ENCODE results near the gene CFAP119.

The CFAP119 gene

GRCh38 chr16:30775131-30775391, 13.2 kb upstream of the CFAP119 start:
- H3K27ac ChIP-seq (ENCODE audit: insufficient read depth in 1 of 2, low read depth in 1 of 2, low read length in 2 of 2, poor library complexity in 1 of 2, severe bottlenecking in 2 of 2), result peak overlapping the region in 1 of 2 experiments; percentile 76
- no peaks in the 10 kb centered on the region for H3K9me3 ChIP-seq (ENCODE audit: control extremely low read depth in 1 of 5, control insufficient read depth in 4 of 5, insufficient read depth in 2 of 5, low read depth in 1 of 5, low read length in 4 of 5)
- ChIA-PET POLR2A (interaction anchor here (1.0 kb wide), 1 partner anchor 27 kb away, joined by 3 read pairs; the partner anchor contains the start of gene PHKG2), CTCF (interaction anchor here (1.0 to 1.4 kb wide), 4 partner anchors 12 to 159 kb away, joined by 3 to 7 read pairs (median 4); partner anchors contain the start of gene ZNF629)
- H3K27me3 ChIP-seq (replicated peaks in 2 of 5; ENCODE audit: control insufficient read depth in 4 of 5, insufficient read depth in 5 of 5, low read length in 4 of 5), result no peaks in the 10 kb centered on the region
- peaks cover 10 to 46% (median 29%) of the 10 kb centered on the region in 4 experiments for H3K36me3 ChIP-seq (ENCODE audit: control insufficient read depth in 4 of 4, insufficient read depth in 4 of 4, low read length in 3 of 4)
- peak overlapping the region; percentile 49 to 81 (median 74) for H3K4me3 ChIP-seq (ENCODE audit: control insufficient read depth in 1 of 7, extremely low read depth in 1 of 7, insufficient read depth in 4 of 7, low read depth in 2 of 7, low read length in 6 of 7)
- peaks cover 0 to 24% (median 20%) of the 10 kb centered on the region in 4 experiments for H3K4me1 ChIP-seq (ENCODE audit: control extremely low read depth in 1 of 4, control insufficient read depth in 4 of 4, insufficient read depth in 4 of 4, low read length in 3 of 4)
- no peak for DNase-seq
- 34% methylated on average over 8 of the region's 15 CpGs for WGBS (ENCODE audit: insufficient coverage)

GRCh38 chr16:30774367-30775130, 12.7 kb upstream of the CFAP119 start:
- H3K27me3 ChIP-seq (replicated peaks in 2 of 5; ENCODE audit: control insufficient read depth in 4 of 5, insufficient read depth in 5 of 5, low read length in 4 of 5), result no peaks in the 10 kb centered on the region
- H3K9me3 ChIP-seq (ENCODE audit: control extremely low read depth in 1 of 5, control insufficient read depth in 4 of 5, insufficient read depth in 2 of 5, low read depth in 1 of 5, low read length in 4 of 5), result no peaks in the 10 kb centered on the region
- 63% methylated on average over 5 of the region's 8 CpGs for WGBS (ENCODE audit: insufficient coverage)
- H3K4me3 ChIP-seq (ENCODE audit: control insufficient read depth in 1 of 7, extremely low read depth in 1 of 7, insufficient read depth in 4 of 7, low read depth in 2 of 7, low read length in 6 of 7), result peak overlapping the region in 5 of 7 experiments; percentile 69 to 81 (median 76)
- H3K36me3 ChIP-seq (ENCODE audit: control insufficient read depth in 4 of 4, insufficient read depth in 4 of 4, low read length in 3 of 4), result peaks cover 12 to 47% (median 30%) of the 10 kb centered on the region in 4 experiments
- POLR2A ChIA-PET, result interaction anchor here (1.0 kb wide), 1 partner anchor 27 kb away, joined by 3 read pairs; the partner anchor contains the start of gene PHKG2
- peaks cover 0 to 24% (median 19%) of the 10 kb centered on the region in 4 experiments for H3K4me1 ChIP-seq (ENCODE audit: control extremely low read depth in 1 of 4, control insufficient read depth in 4 of 4, insufficient read depth in 4 of 4, low read length in 3 of 4)
- H3K27ac ChIP-seq (ENCODE audit: insufficient read depth in 1 of 2, low read depth in 1 of 2, low read length in 2 of 2, poor library complexity in 1 of 2, severe bottlenecking in 2 of 2), result peak overlapping the region in 1 of 2 experiments; percentile 76
- no peak for DNase-seq
- CTCF ChIA-PET, result interaction anchor here (1.0 to 1.4 kb wide), 5 partner anchors 11 to 159 kb away, joined by 3 to 7 read pairs (median 4); partner anchors contain the start of gene ZNF629

- ChIA-PET CTCF (interaction anchor here (1.2 to 1.4 kb wide), 2 partner anchors 10 to 38 kb away, joined by 3 to 7 read pairs; no protein-coding TSS in a partner anchor), POLR2A (no interaction called here)
- Histone ChIP-seq H3K36me3 (ENCODE audit: control insufficient read depth in 4 of 4, insufficient read depth in 4 of 4, low read length in 3 of 4) (peaks cover 16 to 54% (median 35%) of the 10 kb centered on the region in 4 experiments), H3K27ac (ENCODE audit: insufficient read depth in 1 of 2, low read depth in 1 of 2, low read length in 2 of 2, poor library complexity in 1 of 2, severe bottlenecking in 2 of 2) (no peak overlapping the region), H3K4me1 (ENCODE audit: control extremely low read depth in 1 of 4, control insufficient read depth in 4 of 4, insufficient read depth in 4 of 4, low read length in 3 of 4) (peaks cover 0 to 24% (median 19%) of the 10 kb centered on the region in 4 experiments), H3K9me3 (ENCODE audit: control extremely low read depth in 1 of 5, control insufficient read depth in 4 of 5, insufficient read depth in 2 of 5, low read depth in 1 of 5, low read length in 4 of 5) (no peaks in the 10 kb centered on the region), H3K4me3 (ENCODE audit: control insufficient read depth in 1 of 7, extremely low read depth in 1 of 7, insufficient read depth in 4 of 7, low read depth in 2 of 7, low read length in 6 of 7) (no peak overlapping the region), H3K27me3 (replicated peaks in 2 of 5; ENCODE audit: control insufficient read depth in 4 of 5, insufficient read depth in 5 of 5, low read length in 4 of 5) (no peaks in the 10 kb centered on the region)
- DNase-seq, result no peak
- WGBS (ENCODE audit: insufficient coverage), result 70% methylated on average over 13 of the region's 14 CpGs
Observed at GRCh38 chr16:30773826-30774225, 12.0 kb upstream of the CFAP119 start.

GRCh38 chr16:30771726-30772125, 9.9 kb upstream of the CFAP119 start:
- 97% methylated on average over 12 of the region's 14 CpGs for WGBS (ENCODE audit: insufficient coverage)
- peaks cover 0 to 21% (median 17%) of the 10 kb centered on the region in 4 experiments for H3K4me1 ChIP-seq (ENCODE audit: control extremely low read depth in 1 of 4, control insufficient read depth in 4 of 4, insufficient read depth in 4 of 4, low read length in 3 of 4)
- CTCF ChIA-PET, result interaction anchor here (1.6 to 1.8 kb wide), 2 partner anchors 9 to 21 kb away, joined by 4 to 6 read pairs; no protein-coding TSS in a partner anchor
- H3K27me3 ChIP-seq (replicated peaks in 2 of 5; ENCODE audit: control insufficient read depth in 4 of 5, insufficient read depth in 5 of 5, low read length in 4 of 5), result no peaks in the 10 kb centered on the region
- peaks cover 21 to 75% (median 55%) of the 10 kb centered on the region in 4 experiments for H3K36me3 ChIP-seq (ENCODE audit: control insufficient read depth in 4 of 4, insufficient read depth in 4 of 4, low read length in 3 of 4)
- POLR2A ChIA-PET, result no interaction called here
- H3K9me3 ChIP-seq (ENCODE audit: control extremely low read depth in 1 of 5, control insufficient read depth in 4 of 5, insufficient read depth in 2 of 5, low read depth in 1 of 5, low read length in 4 of 5), result no peaks in the 10 kb centered on the region
- DNase-seq, result no peak
- H3K4me3 ChIP-seq (ENCODE audit: control insufficient read depth in 1 of 7, extremely low read depth in 1 of 7, insufficient read depth in 4 of 7, low read depth in 2 of 7, low read length in 6 of 7), result no peak overlapping the region
- H3K27ac ChIP-seq (ENCODE audit: insufficient read depth in 1 of 2, low read depth in 1 of 2, low read length in 2 of 2, poor library complexity in 1 of 2, severe bottlenecking in 2 of 2), result no peak overlapping the region

- Histone ChIP-seq H3K4me1 (ENCODE audit: control extremely low read depth in 1 of 4, control insufficient read depth in 4 of 4, insufficient read depth in 4 of 4, low read length in 3 of 4) (peaks cover 0 to under 1% (median 0%) of the 10 kb centered on the region in 4 experiments), H3K9me3 (ENCODE audit: control extremely low read depth in 1 of 5, control insufficient read depth in 4 of 5, insufficient read depth in 2 of 5, low read depth in 1 of 5, low read length in 4 of 5) (no peaks in the 10 kb centered on the region), H3K27me3 (replicated peaks in 2 of 5; ENCODE audit: control insufficient read depth in 4 of 5, insufficient read depth in 5 of 5, low read length in 4 of 5) (no peaks in the 10 kb centered on the region), H3K36me3 (ENCODE audit: control insufficient read depth in 4 of 4, insufficient read depth in 4 of 4, low read length in 3 of 4) (peaks cover 21 to 96% (median 74%) of the 10 kb centered on the region in 4 experiments), H3K4me3 (ENCODE audit: control insufficient read depth in 1 of 7, extremely low read depth in 1 of 7, insufficient read depth in 4 of 7, low read depth in 2 of 7, low read length in 6 of 7) (no peak overlapping the region), H3K27ac (ENCODE audit: insufficient read depth in 1 of 2, low read depth in 1 of 2, low read length in 2 of 2, poor library complexity in 1 of 2, severe bottlenecking in 2 of 2) (no peak overlapping the region)
- POLR2A ChIA-PET, result no interaction called here
- CTCF ChIA-PET, result interaction anchor here (1.0 kb wide), 1 partner anchor 75 kb away, joined by 3 read pairs; no protein-coding TSS in a partner anchor
- 96% methylated on average over 13 of the region's 17 CpGs for WGBS (ENCODE audit: insufficient coverage)
- DNase-seq, result no peak
Observed at GRCh38 chr16:30769379-30770089, 7.7 kb upstream of the CFAP119 start.

- WGBS (ENCODE audit: insufficient coverage), result 99% methylated on average over 23 of the region's 23 CpGs
- no peaks in the 10 kb centered on the region for H3K9me3 ChIP-seq (ENCODE audit: control extremely low read depth in 1 of 5, control insufficient read depth in 4 of 5, insufficient read depth in 2 of 5, low read depth in 1 of 5, low read length in 4 of 5)
- ChIA-PET POLR2A (interaction anchor here (0.7 kb wide), 1 partner anchor 9 kb away, joined by 3 read pairs; no protein-coding TSS in a partner anchor), CTCF (interaction anchor here (0.6 to 1.2 kb wide), 2 partner anchors 45 to 123 kb away, joined by 3 to 4 read pairs; no protein-coding TSS in a partner anchor)
- H3K27me3 ChIP-seq (replicated peaks in 2 of 5; ENCODE audit: control insufficient read depth in 4 of 5, insufficient read depth in 5 of 5, low read length in 4 of 5), result no peaks in the 10 kb centered on the region
- H3K4me1 ChIP-seq (ENCODE audit: control extremely low read depth in 1 of 4, control insufficient read depth in 4 of 4, insufficient read depth in 4 of 4, low read length in 3 of 4), result peaks cover 0 to under 1% (median under 1%) of the 10 kb centered on the region in 4 experiments
- H3K4me3 ChIP-seq (ENCODE audit: control insufficient read depth in 1 of 7, extremely low read depth in 1 of 7, insufficient read depth in 4 of 7, low read depth in 2 of 7, low read length in 6 of 7), result no peak overlapping the region
- no peak for DNase-seq
- H3K36me3 ChIP-seq (ENCODE audit: control insufficient read depth in 4 of 4, insufficient read depth in 4 of 4, low read length in 3 of 4), result peaks cover 21 to 96% (median 76%) of the 10 kb centered on the region in 4 experiments
- H3K27ac ChIP-seq (ENCODE audit: insufficient read depth in 1 of 2, low read depth in 1 of 2, low read length in 2 of 2, poor library complexity in 1 of 2, severe bottlenecking in 2 of 2), result no peak overlapping the region
Observed at GRCh38 chr16:30768583-30769181, 6.8 kb upstream of the CFAP119 start.
